Stimulated activated CD4-positive, alpha-beta T cell treated with anti-CD3 and anti-CD28 coated beads, Interleukin-12 subunit alpha, Interleukin-12 subunit beta, amount 100 ng/mL, for 48 hours (primary cell): ENCODE data around the gene GAB2.

Experiments used
- DNase-seq, 3 donors: peaks; one replicate each; pipeline ENCODE4 v3.0.0-alpha.2; 2020; ENCODE audit warnings: low read depth in 2 of 3, low spot score in 1 of 3

Gene GAB2

GRCh38 chr11:78400702-78401101 lies 16.9 kb downstream of the GAB2 start:
- DNase-seq = no peak

GRCh38 chr11:78400116-78400515 lies 17.5 kb downstream of the GAB2 start:
- DNase-seq = no peak

DNA sequence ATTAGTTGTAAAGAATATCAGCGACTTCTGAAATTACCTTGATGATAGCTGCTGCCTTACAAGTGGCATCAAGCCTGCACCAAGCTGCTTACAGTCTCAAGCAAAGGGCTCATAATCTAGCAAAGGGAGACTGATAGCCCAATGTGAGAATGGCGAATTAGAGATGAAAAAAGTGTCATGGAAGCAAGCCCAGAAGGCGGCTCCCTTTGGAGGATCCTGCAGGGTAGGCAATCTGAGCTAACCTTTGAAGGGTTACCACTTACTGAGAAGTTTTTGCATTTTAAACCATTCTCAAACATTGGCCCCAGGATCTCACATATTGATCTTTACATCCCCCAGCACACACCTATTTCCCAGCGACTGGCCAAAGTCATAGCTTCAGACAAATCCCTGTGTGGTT lies 18.5 kb downstream of the GAB2 start:
- no peak for DNase-seq

DNA sequence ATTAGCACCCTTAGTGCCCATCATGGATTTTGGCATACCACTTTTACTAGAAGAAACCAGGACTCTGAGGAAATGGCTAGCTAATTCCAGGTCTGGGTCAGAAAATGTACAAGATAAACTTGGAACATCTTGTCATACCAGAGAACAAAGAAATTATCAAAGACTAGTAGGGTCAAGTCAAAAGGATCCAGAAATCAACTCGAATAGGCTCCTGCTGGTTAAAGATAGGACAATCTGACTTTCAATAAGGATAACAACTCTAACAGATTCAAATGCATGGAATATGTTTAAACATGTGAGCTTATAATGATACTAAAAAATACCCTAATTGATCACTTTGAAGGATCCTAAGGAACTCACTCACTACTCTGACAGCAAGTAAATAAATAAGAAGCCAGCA lies 18.9 kb downstream of the GAB2 start:
- no peak for DNase-seq

- no peak for DNase-seq
These were observed 20.2 kb downstream of the GAB2 start for GRCh38 chr11:78397398-78397797.

DNA sequence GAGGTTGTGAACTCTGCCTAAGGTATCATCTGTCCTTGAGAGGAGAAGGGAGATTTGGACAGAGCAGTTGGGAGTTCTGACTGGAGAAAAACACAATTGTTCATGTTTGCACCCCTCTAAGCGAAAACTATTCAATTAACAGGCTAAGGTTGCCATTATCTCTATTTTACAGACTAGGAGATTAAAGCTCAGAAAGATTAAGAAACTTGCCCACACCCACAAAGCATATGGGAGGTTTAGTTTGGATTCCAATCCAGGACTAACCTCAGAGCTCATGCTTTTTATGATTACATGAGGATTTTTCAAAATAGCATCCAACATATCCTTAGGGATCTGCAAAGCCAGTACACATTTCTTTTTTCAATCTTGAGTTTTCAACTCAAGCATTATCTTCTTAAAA lies 22.0 kb downstream of the GAB2 start:
- DNase-seq = no peak

GRCh38 chr11:78392854-78393253 lies 24.8 kb downstream of the GAB2 start:
- no peak for DNase-seq

GRCh38 chr11:78391424-78391823 lies 26.2 kb downstream of the GAB2 start:
- DNase-seq = no peak

DNA sequence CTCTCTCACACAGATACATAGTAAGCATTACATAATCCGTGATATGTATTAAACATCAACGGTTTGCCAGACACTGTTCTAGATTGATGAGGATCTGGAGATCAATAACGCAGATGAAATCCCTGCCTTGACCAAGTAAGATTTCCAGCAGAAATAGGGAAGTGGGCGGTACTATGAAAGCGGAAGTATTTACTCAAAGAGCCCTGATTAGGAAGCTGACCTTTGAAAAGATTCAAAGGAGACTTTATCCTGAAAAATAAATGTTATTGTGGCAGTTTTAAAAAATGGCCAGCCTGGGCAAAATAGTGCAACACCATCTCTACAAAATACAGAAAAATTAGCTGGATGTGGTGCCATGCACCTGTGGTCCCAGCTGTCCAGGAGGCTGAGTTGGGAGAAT lies 26.8 kb downstream of the GAB2 start:
- no peak for DNase-seq

DNA sequence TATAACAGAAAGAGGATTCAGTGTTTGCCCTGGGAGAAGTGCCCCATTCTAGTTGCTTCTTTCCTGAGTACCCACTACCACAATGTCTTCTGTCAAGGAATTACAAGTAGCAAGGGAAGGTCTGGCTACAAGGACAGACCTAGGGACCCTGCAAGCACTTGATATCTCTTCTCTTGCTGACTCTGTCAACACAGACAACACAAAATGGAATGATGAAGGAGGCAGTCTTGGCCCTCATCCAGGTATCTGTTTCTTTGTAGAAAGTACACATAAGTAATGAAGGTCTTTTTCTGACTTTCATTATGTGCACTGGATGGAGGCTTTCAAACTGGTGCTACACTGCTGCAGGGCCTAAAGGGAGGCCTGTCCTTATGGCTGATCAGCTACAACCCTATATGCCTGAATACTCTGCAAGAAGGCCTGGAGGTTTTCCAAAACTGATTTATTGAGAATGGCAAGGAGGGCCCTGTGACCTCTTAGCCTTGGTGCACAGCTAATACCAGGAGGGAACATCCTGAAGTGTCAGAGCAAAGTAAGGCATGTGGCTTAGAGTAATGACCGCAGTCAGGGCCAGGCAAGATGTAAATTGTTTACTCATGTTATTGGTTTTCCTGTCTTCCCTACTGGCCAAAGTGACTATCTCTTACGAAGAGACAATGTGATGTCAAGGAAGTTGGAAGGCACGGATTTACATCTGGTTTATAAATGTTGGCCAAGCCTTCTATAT lies 31.2 kb downstream of the GAB2 start:
- no peak for DNase-seq

DNA sequence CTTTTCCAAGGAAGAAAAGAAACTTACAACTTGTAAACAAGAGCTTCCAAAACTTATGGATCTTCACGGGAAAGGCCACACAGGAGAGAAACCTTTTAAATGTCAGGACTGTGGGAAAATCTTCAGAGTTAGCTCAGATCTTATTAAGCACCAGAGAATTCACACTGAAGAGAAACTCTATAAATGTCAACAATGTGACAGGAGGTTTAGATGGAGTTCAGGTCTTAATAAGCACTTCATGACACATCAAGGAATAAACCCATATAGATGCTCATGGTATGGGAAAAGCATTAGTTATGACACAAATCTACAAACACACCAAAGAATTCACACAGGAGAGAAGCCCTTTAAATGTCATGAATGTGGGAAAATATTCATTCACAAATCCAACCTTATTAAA lies 32.4 kb downstream of the GAB2 start:
- no peak for DNase-seq

DNA sequence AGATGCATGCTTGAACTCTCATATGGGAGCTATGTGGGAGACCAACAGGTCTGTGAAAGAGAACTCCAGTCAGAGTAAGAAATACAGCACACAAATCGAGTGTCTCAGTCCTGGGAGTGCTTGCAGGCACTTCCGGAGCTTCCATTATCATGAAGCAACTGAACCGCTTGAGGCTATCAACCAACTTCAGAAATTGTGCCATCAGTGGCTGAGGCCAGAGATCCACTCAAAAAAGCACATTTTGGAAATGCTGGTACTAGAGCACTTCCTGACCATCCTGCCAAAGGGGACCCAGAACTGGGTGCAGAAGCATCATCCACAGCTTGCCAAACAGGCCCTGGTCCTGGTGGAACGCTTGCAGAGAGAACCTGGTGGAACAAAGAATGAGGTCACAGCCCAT lies 33.4 kb downstream of the GAB2 start:
- no peak for DNase-seq

- DNase-seq = no peak
These were observed 35.8 kb downstream of the GAB2 start for GRCh38 chr11:78381865-78382264.

- DNase-seq = no peak
These were observed 37.0 kb downstream of the GAB2 start for GRCh38 chr11:78380615-78381051.

GRCh38 chr11:78379039-78379670 lies 38.5 kb downstream of the GAB2 start:
- DNase-seq = no peak

DNA sequence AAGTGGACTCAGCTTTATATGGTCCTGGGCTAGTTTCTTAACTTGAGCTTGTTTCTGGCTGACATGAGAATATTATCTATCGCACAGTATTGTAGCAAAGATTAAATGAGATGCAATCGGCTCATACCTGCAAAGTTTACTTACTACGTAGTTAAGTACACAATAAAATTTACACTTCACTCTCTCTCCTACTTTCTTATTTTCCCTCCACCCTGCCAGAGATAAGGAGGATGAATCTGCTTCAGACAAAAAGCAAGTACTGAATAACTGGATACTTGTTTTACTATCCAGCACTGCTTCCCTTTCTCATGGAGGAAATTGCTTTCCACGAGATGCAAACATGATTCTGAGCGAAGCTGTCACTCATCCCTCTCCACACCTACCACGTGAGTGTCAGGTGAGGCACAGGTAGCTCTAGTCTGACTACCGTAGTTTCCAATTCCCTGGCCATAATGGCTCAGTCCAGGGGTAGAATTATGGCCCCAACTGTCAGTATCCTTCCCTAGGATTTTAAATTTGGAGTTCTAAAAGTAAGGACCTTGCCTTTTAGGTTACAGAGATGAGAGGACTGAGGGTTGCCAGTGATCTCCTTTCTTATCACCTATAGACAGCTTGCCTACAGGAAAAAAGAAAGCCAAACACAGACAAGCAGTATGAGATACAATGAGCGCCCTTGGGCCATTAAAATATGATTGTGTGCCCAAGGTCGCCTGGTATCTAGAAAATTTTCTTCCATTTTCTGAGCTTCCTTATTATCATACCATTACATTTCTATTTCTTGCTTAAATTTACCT lies 39.8 kb downstream of the GAB2 start:
- no peak for DNase-seq

DNA sequence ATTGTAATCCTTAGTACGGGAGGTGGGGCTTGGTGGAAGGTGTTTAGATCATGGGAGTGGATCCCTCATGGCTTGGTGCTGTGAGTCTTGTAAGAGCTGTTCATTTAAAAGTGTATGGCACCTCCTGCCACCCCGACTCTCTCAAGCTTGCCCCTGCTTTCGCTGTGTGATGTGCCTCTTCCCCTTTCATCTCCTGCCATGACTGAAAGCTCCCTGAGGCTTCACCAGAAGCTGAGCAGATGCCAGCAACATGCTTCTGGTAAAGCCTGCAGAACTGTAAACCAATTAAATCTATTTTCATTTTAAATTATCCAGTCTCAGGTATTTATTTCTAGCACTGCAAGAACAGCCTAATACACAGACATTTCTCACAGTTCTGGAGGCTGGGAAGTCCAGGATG lies 40.8 kb downstream of the GAB2 start:
- DNase-seq = no peak

DNA sequence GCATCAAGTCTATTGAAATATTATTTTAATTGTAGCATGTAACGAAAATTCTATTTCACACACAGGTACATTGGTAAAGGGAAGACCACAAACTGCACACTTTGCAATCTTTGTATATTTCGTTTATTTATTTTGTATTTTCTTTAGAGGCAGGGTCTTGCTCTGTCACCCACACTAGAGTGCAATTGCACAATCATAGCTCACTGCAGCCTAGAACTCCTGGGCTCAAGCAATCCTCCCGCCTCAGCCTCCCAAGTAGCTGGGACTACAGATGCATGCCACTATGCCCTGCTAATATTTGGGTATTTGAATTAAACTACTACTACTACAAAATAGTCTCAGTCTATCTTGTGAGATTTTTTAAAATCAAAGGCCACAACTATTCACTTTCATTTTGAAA lies 42.7 kb downstream of the GAB2 start:
- no peak for DNase-seq

- no peak for DNase-seq
These were observed 43.9 kb downstream of the GAB2 start for GRCh38 chr11:78373689-78374088.

DNA sequence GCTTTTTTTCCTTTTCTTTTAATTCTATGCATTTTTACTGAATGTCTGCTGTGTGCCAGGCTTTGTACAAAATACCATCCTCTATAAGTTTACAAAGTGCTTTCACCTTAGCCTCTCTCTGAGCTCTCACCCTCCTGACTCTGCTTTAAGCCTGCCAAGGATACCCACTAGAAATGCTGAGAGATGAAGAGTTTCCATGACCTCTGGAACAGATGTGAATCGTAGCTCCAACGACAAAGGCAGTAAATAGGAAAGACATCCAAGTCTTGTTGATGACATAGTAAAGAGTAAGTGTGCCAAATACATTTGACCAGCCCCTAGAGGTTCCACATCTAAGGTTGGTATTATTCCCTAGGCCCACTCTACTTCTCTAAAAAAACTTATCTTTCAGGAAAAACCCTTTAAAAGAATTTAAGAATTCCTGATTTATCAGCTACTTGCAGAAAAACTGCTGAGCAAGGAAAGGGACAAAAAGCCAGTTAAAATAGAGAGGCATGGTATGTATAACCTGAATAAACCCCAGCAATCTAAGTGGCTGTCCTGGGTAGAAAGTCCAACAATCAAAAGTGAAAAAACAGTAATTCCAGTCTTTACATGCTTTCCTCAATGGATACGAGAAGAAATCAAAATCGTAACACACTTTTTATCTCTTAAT lies 45.4 kb downstream of the GAB2 start:
- DNase-seq = no peak

DNA sequence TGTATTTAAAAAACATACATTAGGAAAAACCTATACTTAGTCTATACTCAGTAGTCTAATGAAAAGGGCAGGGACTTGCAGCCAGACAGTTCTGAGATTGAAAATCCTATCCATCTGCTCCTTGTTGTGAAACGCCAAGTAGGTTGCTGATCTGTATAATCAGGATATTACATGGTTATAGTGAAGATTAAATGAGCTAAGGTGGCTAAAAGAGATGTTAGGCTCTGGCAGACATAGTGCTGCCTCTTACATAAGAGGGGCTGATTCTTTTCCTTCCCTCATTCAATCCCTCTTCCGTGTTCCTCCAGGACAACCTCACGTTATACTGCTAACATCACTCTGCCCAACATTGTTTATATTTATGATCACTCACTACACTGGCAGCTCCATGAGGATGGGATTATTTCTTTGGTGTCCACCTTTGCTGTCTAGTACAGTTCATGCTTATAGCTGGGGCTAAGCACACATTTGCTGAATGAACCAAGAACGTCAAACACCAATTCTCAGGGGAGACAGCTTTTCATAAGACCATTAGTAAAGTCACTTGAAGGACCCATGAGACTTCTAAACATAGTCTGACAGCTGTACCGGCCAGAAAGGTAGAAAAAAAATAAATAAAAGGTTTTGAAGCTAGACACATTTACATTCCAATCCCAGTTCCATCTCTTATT lies 46.3 kb downstream of the GAB2 start:
- DNase-seq = no peak
